ENCODE data around the gene CALHM1.

DNA sequence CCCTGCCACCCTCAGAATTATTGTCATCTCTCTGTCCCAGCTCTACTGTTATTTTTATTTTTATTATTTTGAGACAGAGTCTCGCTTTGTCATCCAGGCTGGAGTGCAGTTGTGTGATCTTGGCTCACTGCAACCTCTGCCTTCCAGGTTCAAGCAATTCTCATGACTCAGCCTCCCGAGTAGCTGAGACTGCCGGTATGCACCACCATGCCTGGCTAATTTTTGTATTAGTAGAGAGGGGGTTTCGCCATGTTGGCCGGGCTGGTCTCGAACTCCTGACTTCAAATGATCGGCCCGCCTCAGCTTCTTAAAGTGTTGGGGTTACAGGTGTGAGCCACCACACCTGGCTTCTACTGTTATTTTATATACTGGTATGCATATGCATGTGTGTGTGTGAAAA, 17.5 kb downstream of the CALHM1 start:
- TF ChIP-seq, protein P1, sequence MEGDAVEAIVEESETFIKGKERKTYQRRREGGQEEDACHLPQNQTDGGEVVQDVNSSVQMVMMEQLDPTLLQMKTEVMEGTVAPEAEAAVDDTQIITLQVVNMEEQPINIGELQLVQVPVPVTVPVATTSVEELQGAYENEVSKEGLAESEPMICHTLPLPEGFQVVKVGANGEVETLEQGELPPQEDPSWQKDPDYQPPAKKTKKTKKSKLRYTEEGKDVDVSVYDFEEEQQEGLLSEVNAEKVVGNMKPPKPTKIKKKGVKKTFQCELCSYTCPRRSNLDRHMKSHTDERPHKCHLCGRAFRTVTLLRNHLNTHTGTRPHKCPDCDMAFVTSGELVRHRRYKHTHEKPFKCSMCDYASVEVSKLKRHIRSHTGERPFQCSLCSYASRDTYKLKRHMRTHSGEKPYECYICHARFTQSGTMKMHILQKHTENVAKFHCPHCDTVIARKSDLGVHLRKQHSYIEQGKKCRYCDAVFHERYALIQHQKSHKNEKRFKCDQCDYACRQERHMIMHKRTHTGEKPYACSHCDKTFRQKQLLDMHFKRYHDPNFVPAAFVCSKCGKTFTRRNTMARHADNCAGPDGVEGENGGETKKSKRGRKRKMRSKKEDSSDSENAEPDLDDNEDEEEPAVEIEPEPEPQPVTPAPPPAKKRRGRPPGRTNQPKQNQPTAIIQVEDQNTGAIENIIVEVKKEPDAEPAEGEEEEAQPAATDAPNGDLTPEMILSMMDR (conservative IDR thresholded peaks at IDR 0.05; ENCODE audit: low read depth in 2 of 2) = no peak
- TF ChIP-seq POLR2AphosphoS5 (IDR thresholded peaks at IDR 0.05; ENCODE audit: low read depth) (no peak), EZH2 (IDR thresholded peaks at IDR 0.05; ENCODE audit: low read depth, unreplicated experiment) (no peak), EZH2phosphoT487 (IDR thresholded peaks at IDR 0.05; ENCODE audit: unreplicated experiment) (no peak)
